Measurements from ENCODE around the gene RPL38.

Gene RPL38

GRCh38 chr17:74211141-74211911 lies 7.8 kb downstream of the RPL38 start:
- no peak for DNase-seq

GRCh38 chr17:74211912-74212208 lies 8.4 kb downstream of the RPL38 start:
- no peak for DNase-seq

- DNase-seq: peak; percentile 26
Measured at GRCh38 chr17:74212209-74212912, 8.9 kb downstream of the RPL38 start.

GRCh38 chr17:74212913-74213791 lies 9.7 kb downstream of the RPL38 start, which contains the start of gene TTYH2:
Gene TTYH2, plus strand, starts transcription at chr17:74213571. Its CDS starts 17 bp downstream, at chr17:74213588.
- DNase-seq: peak; percentile 82

GRCh38 chr17:74213861-74214391 lies 10.4 kb downstream of the RPL38 start:
- no peak for DNase-seq

- DNase-seq: no peak
Measured at GRCh38 chr17:74214484-74215341, 11.2 kb downstream of the RPL38 start.

GRCh38 chr17:74215342-74215727 lies 11.9 kb downstream of the RPL38 start:
- no peak for DNase-seq

- no peak for DNase-seq
Measured at GRCh38 chr17:74216505-74216904, 13.0 kb downstream of the RPL38 start.

- DNase-seq: no peak
Measured at GRCh38 chr17:74217037-74217730, 13.7 kb downstream of the RPL38 start.

GRCh38 chr17:74217888-74218287 lies 14.4 kb downstream of the RPL38 start:
- no peak for DNase-seq

- no peak for DNase-seq
Measured at GRCh38 chr17:74218436-74218835, 15.0 kb downstream of the RPL38 start.

GRCh38 chr17:74219576-74220133 lies 16.2 kb downstream of the RPL38 start:
- DNase-seq: no peak

GRCh38 chr17:74220219-74220618 lies 16.7 kb downstream of the RPL38 start:
- DNase-seq: no peak

- no peak for DNase-seq
Measured at GRCh38 chr17:74220946-74221818, 17.7 kb downstream of the RPL38 start.

- no peak for DNase-seq
Measured at GRCh38 chr17:74222399-74222798, 18.9 kb downstream of the RPL38 start.

GRCh38 chr17:74223901-74224300 lies 20.4 kb downstream of the RPL38 start:
- no peak for DNase-seq

GRCh38 chr17:74224959-74225725 lies 21.7 kb downstream of the RPL38 start:
- no peak for DNase-seq

GRCh38 chr17:74226252-74226651 lies 22.8 kb downstream of the RPL38 start:
- DNase-seq: no peak

Measured in CD4-positive, alpha-beta T cell treated with Interleukin-12 subunit alpha and Interleukin-12 subunit beta, for 1 hour (primary cell).